Skin of body (tissue), 2 donors: ENCODE measurements around the gene UCHL1. TPM values are rescaled to one million over a fixed set of nuclear protein-coding genes. Genes with fewer than 3 reads are reported as not detected.

Experiments used
- DNase-seq: peaks from one replicate; lab custom pipeline; 2025; lab: John Stamatoyannopoulos, UW
- total RNA-seq: library from RNA; depleted of rRNA; stranded (reverse); fragments of >200 nt; gene quantifications from one replicate; pipeline ENCODE4 v1.2.3, GENCODE V29; 2014

Gene UCHL1
- 12.2 TPM for total RNA-seq

- DNase-seq, result no peak
These were observed at the start of gene UCHL1 for GRCh38 chr4:41256740-41257256. Gene UCHL1 (plus strand): TSS chr4:41256928. CDS start chr4:41256977, 49 bp downstream.

- DNase-seq, result no peak
These were observed 49.4 kb upstream of the UCHL1 start for GRCh38 chr4:41207291-41207831.

GRCh38 chr4:41209187-41209586 is 47.5 kb upstream of the UCHL1 start:
- DNase-seq, result no peak

GRCh38 chr4:41209901-41210300 is 46.8 kb upstream of the UCHL1 start:
- DNase-seq, result no peak

GRCh38 chr4:41211951-41212615 is 44.6 kb upstream of the UCHL1 start:
- DNase-seq, result no peak

- peak; percentile 49 for DNase-seq
These were observed 44.0 kb upstream of the UCHL1 start for GRCh38 chr4:41212616-41213203.

GRCh38 chr4:41213625-41214135 is 43.0 kb upstream of the UCHL1 start:
- DNase-seq, result peak; percentile 21

GRCh38 chr4:41214136-41214824 is 42.4 kb upstream of the UCHL1 start, which contains the start of gene APBB2:
Gene APBB2 (minus strand): TSS chr4:41214542. CDS start chr4:41033254, 181,288 bp downstream.
- peak; percentile 96 for DNase-seq

GRCh38 chr4:41214825-41215146 is 41.9 kb upstream of the UCHL1 start:
- DNase-seq, result no peak

GRCh38 chr4:41215155-41215554 is 41.6 kb upstream of the UCHL1 start:
- no peak for DNase-seq

GRCh38 chr4:41215969-41216293 is 40.8 kb upstream of the UCHL1 start:
- DNase-seq, result no peak

GRCh38 chr4:41216294-41217019 is 40.3 kb upstream of the UCHL1 start:
- DNase-seq, result peak; percentile 81

- DNase-seq, result no peak
These were observed 39.8 kb upstream of the UCHL1 start for GRCh38 chr4:41217020-41217333.

GRCh38 chr4:41217374-41217773 is 39.4 kb upstream of the UCHL1 start:
- no peak for DNase-seq

GRCh38 chr4:41218703-41219102 is 38.0 kb upstream of the UCHL1 start:
- DNase-seq, result no peak

GRCh38 chr4:41219421-41219950 is 37.2 kb upstream of the UCHL1 start:
- no peak for DNase-seq

GRCh38 chr4:41221850-41222645 is 34.7 kb upstream of the UCHL1 start:
- DNase-seq, result no peak

GRCh38 chr4:41227902-41228301 is 28.8 kb upstream of the UCHL1 start:
- no peak for DNase-seq

- DNase-seq, result no peak
These were observed 24.3 kb upstream of the UCHL1 start for GRCh38 chr4:41232406-41232805.

GRCh38 chr4:41232856-41233255 is 23.9 kb upstream of the UCHL1 start:
- DNase-seq, result no peak

- no peak for DNase-seq
These were observed 20.7 kb upstream of the UCHL1 start for GRCh38 chr4:41236032-41236431.
